ENCODE measurements around the gene ATG10.

The ATG10 gene

GRCh38 chr5:82168294-82168693 is 196.5 kb downstream of the ATG10 start:
- DNase-seq, result no peak

DNA sequence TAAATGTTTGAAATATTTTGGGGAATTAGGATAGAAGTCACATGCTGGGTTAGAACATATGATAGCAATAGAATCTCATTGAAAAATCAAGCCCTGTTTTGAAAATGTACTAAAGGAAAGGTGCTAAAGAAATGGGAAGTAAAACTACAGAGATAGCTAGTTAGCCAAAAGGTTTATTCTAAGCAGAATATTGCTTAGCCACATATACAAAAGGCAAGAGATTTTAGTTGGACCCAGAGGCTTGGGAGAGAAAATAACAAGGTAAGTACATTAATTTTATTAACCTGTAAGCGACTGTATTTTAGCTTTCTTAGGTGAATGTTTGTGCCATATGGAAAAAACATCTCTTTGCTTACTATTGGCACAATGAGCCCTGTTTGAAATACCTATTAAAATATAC is 198.1 kb downstream of the ATG10 start:
- no peak for DNase-seq

GRCh38 chr5:82174128-82174918 is 202.5 kb downstream of the ATG10 start:
- peak; percentile 18 for DNase-seq

GRCh38 chr5:82174919-82175219 is 203.0 kb downstream of the ATG10 start:
- DNase-seq, result no peak

- no peak for DNase-seq
Measured at GRCh38 chr5:82176115-82176814, 204.4 kb downstream of the ATG10 start.

GRCh38 chr5:82178378-82178777 is 206.6 kb downstream of the ATG10 start:
- DNase-seq, result no peak

GRCh38 chr5:82182662-82183061 is 210.8 kb downstream of the ATG10 start:
- DNase-seq, result no peak

DNA sequence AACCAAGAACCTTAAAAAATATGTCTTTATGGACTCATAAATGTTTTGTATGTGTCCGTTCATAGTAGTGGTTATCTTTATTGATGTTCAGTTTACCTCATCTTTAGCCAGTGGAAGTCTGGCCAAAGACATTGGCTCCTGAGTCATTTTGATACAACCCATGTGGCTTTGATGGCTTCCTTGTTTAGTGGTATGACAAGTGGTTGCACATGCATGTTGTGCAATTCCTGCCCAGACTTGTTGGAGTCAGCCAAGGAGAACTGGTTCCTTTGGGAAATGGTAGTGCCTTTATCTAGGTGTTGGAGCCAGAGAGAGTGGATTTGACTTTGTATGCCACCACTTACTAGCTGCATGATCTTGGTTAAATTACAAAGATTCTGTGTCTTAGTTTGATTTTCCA is 212.0 kb downstream of the ATG10 start:
- no peak for DNase-seq

GRCh38 chr5:82185851-82186250 is 214.0 kb downstream of the ATG10 start:
- no peak for DNase-seq

GRCh38 chr5:82197550-82197949 is 225.7 kb downstream of the ATG10 start:
- DNase-seq, result no peak

DNA sequence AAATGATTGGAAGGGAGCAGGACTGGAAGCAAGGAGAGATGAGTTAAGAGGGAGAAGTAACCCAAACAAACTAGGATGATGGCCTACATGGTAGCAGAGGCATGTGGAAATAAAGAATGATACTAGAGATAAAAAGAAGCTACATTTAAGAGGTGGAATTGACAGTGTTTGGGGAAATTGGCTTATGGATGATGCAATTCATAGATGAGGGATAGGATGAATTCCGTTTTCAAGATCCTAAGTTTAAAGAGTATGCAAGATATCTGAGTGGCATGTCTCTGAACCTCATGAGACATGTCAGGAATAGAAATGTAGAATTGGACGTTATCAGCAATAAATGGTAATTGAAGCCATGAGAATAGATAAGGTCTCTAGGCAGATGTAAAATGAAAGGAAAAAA is 232.7 kb downstream of the ATG10 start:
- DNase-seq, result no peak

DNA sequence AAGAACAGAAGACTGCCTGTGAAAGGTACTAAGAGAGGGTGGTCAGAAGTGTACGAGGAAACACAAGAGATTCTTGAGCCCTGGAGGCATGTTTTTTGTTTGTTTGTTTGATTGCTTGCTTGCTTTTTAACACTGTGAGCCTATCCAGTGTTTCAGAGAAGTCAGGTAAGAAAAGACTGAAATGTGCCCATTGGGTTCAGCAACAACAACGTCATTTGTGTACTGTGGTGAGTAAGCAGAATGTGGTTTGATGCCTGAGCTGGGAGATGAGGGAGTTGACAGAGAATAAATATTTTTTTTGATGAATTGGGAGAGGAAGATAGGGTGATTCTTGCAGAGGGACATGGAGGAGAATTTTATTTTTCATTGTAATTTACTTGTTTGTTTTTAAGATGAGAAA is 233.2 kb downstream of the ATG10 start:
- DNase-seq, result no peak

DNA sequence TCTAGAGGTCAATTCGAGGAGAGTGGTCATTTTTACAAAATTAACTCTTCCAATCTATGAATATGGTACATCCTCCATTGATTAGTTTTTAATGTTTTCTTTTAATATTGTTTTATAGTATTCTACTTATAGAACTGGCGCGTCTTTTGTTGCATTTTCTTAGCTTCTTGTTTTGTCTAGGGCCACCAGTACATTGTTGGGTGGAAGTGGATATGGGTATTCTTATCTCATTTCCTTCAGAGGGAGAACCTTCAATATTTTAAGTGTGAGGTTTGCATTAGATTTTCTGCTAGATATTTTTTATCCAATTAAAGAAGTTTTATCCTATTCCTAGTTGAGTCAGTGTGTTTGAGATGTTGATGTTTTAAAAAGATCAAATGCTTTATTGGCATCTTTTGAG is 236.5 kb downstream of the ATG10 start:
- DNase-seq, result no peak

DNA sequence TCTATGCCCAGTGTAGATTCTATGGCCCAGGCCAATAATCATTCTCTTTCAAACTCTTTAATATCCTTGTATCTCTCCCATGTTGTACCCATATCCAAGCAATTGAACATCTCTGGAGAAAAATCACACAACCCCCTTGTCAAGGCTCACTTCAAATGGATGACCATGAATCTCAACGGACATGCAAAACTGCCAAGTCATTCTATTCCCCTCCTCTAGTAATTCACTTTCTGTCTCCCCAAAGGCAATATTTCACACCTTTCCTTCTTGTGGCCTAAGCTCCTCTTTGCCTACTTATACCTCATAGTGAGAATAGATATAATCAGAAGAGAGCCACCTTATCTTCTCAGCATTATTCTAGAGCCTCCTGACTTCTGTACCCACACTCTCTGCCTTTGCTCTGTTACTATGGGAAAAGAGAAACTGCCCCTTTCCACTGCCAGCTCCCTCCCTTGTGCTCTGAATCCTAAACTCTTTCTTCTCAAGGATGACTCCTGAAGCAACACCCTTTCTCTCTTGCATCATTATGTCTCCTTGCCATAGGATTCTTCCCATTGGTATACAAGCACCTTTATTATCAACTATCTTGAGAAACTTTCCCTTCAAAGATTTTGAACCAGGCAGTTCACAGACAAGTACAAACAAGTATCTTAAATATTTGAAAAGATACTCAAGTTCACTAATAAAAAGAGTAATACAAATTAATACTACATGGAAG is 240.2 kb downstream of the ATG10 start:
- DNase-seq, result no peak

DNA sequence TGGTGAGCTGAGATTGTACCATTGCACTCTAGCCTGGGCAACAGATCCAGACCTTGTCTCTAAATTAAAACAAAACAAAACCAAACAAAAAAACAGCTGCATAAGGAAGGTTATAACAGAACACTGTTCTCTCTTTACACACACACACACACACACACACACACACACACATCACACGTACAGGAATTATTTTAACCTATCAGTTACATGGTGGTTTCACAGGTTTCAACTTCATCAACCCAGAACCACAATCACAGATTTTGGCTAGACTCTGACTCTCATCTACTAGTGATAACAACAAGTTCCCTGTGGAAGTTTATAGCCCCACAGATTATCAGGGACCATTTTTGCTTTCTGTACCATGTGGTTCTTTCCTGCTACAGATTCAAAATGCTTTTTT is 246.1 kb downstream of the ATG10 start:
- DNase-seq, result no peak

DNA sequence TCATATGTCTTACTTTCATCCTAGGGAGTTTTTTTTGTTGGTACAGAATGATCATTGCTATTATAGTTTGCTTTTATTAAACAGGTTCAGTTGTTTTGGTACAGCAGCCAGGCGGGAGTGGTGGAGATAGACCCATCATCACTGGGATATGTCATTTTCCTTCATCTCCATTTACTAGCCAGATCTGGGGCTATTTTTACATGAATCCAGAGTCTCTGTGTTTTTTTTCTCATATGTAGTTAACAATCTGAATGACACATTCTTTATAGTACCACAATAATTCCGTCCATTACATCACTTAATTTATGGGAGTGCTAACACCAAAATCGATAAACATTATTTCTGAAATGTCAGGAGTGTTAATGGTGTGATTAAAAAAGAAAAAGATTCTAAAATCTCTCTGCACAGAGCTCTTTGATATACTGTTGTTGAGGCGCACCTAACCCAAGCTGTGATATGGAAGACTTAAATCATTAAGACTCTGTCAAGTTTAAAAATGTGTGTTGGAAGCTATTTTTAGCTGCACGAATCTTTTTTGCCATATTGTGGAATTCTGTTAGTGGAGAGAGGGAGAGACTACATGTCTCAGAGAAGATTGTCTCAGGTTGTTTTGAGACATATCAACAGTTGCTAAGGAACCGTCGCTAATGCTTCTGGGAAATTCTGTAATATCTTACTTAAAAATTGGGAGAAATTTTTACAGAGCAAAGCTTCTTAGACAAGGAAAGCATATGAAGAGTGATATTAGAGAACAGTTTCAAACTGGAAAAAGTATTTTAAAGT is 246.7 kb downstream of the ATG10 start:
- no peak for DNase-seq

GRCh38 chr5:82221020-82221419 is 249.2 kb downstream of the ATG10 start:
- no peak for DNase-seq

GRCh38 chr5:82222597-82223574 is 251.1 kb downstream of the ATG10 start:
- no peak for DNase-seq

GRCh38 chr5:82225525-82226172 is 253.8 kb downstream of the ATG10 start:
- DNase-seq, result peak; percentile 64

DNA sequence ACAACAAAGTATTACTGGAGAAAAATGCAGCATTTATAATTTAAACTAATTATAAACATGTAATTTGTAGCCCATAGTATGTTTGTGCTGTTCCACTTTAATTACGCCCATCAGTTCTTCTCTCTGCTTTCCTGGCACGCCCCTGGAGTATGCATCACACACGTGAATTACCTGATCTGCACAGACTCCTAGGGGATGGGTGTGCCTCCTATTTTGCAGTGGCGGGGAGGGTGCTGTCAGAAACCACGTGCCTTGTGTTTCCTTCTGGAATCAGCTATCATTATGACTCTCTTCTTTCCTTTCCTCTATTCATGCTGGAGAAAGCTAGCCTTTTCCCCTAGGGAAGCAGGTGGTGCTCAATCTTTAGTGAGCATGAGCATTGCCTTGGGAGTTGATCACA is 263.1 kb downstream of the ATG10 start:
- DNase-seq, result no peak

DNA sequence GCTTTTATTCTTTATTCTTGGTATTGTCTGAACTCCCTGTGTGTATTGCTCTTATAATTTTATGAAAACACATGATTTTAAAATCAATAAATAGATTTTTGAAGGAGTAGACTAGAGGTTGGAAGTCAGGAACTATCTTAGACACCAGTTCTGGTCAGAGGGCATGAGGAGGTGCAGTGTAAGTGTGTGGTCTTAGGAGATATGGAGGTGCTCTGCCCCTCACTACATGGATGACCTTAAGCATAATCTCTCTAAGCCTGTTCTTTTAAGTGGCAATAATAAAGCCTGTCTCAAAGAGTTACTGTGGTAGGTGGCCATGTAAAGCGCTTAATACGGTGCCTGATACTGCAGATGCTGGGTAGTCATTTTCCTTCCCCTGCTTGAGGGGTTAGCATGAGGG is 272.3 kb downstream of the ATG10 start:
- no peak for DNase-seq
